ENCODE measurements around the gene MED12. TPM values are rescaled to one million over a fixed set of nuclear protein-coding genes. Genes with fewer than 3 reads are reported as not detected.

The MED12 gene
- total and polyA plus RNA-seq, 2 donors, result 17.7 to 36.6 TPM

DNA sequence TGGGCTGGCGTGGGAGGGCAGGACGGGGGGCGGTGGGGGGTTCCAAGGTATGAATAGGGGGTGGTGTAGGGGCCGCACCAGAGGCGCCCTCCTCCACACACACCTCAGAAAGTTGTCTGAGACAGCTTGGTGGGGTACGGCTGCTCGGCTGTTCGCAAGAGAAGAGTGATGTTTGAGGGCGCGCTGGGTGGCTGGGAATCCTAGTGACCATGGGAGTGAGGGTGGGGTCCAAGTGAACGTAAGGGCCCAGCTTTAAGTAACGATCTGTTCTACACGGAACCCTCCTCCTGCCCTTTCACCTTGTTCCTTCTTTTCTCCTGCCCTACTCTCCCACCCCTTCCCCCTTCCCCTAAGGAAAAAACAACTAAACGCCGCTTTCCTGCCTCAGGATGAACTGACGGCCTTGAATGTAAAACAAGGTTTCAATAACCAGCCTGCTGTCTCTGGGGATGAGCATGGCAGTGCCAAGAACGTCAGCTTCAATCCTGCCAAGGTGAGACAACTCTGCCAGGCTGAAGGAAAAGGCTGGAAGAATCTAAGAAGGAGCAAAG, 664 bp downstream of the MED12 start:
- H3K4me1 ChIP-seq (ENCODE audit: insufficient read depth), result no peaks in the 10 kb centered on the region
- peak overlapping the region; percentile 84 for H3K27ac ChIP-seq (ENCODE audit: low read depth)
- 2% methylated on average over 17 of the region's 17 CpGs for WGBS
- H3K4me3 ChIP-seq (ENCODE audit: low read depth, low read length), result peak overlapping the region; percentile 67
- no peak for DNase-seq (ENCODE audit: extremely low spot score)
- H3K36me3 ChIP-seq (ENCODE audit: insufficient read depth), result peaks cover 6% of the 10 kb centered on the region

DNA sequence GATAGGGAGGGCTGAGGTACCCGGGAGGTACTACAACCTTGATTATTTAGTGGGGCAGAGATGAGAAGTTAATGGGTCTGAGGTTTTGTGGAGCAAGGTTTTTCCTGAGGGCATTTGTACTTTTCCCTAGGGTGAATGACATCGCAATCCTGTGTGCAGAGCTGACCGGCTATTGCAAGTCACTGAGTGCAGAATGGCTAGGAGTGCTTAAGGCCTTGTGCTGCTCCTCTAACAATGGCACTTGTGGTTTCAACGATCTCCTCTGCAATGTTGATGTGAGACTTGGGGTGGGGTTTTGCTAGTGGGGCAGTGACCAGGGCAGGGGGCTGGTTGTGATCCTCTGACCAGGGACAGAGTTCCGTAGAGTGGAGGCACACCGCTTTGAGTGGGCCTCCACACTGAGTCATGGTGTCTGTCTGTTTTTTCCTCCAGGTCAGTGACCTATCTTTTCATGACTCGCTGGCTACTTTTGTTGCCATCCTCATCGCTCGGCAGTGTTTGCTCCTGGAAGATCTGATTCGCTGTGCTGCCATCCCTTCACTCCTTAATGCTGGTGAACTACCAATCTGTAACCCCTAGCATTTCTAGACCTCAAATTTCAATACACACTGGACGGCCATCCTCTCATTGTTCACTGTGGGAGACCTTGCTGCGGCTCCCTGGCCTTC, 9.9 kb downstream of the MED12 start:
- Histone ChIP-seq H3K27ac (ENCODE audit: low read depth) (no peak overlapping the region), H3K4me3 (ENCODE audit: low read depth, low read length) (no peak overlapping the region), H3K36me3 (ENCODE audit: insufficient read depth) (no peaks in the 10 kb centered on the region), H3K4me1 (ENCODE audit: insufficient read depth) (no peaks in the 10 kb centered on the region)
- 74% methylated on average over 12 of the region's 12 CpGs for WGBS
- no peak for DNase-seq (ENCODE audit: extremely low spot score)

DNA sequence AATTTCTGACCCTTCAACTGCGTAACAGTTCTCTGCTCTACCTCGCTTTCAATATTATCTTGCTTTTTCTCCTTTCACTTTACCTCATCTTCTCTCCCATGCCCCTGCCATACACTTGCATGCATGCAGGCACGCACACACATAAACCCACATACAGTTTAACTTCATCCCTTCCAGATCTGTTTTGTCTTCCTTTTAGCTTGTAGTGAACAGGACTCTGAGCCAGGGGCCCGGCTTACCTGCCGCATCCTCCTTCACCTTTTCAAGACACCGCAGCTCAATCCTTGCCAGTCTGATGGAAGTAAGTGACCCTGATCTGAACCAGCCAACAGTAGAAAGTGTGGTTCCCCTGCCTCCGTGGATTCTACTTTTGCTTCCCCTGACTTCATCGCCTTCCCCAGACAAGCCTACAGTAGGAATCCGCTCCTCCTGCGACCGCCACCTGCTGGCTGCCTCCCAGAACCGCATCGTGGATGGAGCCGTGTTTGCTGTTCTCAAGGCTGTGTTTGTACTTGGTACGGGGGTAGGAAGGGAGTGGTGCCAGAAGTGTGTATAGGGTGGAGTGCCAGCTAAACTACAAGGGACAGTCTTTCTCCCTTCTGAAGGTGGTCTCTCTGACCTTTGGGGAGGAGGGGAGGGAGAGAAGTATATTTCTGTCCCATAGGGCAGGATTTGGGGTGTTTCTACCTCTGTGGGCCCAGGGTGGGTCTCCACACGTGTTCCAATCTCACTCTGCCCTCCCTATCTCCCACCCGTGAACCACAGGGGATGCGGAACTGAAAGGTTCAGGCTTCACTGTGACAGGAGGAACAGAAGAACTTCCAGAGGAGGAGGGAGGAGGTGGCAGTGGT, 10.7 kb downstream of the MED12 start:
- peak; percentile 31 for DNase-seq (ENCODE audit: extremely low spot score)
- Histone ChIP-seq H3K36me3 (ENCODE audit: insufficient read depth) (no peaks in the 10 kb centered on the region), H3K4me3 (ENCODE audit: low read depth, low read length) (no peak overlapping the region), H3K4me1 (ENCODE audit: insufficient read depth) (no peaks in the 10 kb centered on the region), H3K27ac (ENCODE audit: low read depth) (no peak overlapping the region)
- WGBS, result 29% methylated on average over 18 of the region's 18 CpGs

DNA sequence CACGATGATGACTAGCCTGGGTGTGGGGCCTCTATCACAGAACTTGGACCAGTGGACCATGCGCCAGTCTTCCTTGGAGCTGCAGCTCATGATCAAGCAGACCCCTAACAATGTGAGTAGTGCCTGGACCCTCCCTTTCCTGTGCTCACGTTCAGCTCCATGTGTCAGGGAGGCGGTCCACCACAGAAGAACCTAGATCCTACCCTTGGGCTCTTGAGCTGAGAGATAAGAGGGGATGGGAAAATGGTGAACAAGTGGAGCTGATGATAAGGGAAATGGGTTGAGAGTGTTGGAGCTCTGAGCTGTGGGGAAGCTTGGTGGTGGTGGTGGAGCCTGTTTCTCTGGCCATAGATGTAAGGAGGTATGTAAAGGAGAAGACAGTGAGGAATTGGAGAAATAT, 13.1 kb downstream of the MED12 start:
- Histone ChIP-seq H3K27ac (ENCODE audit: low read depth) (no peak overlapping the region), H3K4me1 (ENCODE audit: insufficient read depth) (no peaks in the 10 kb centered on the region), H3K4me3 (ENCODE audit: low read depth, low read length) (no peak overlapping the region), H3K36me3 (ENCODE audit: insufficient read depth) (peaks cover 1% of the 10 kb centered on the region)
- DNase-seq (ENCODE audit: extremely low spot score), result no peak
- WGBS, result 83% methylated on average over 4 of the region's 4 CpGs

DNA sequence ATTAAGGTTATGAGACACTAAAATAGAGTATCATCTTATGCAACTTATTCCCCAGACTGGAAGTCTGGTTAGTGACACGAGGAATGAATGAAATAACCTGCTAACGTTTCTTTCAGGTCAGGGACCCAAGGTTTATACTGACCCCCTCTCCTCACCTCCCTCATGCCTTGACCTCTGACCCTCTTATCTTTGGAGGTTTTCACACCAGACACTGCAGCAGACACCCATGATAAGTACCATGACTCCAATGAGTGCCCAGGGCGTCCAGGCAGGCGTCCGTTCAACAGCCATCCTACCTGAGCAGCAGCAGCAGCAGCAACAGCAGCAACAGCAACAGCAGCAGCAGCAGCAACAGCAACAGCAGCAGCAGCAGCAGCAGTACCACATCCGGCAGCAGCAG, 22.0 kb downstream of the MED12 start:
- no peak for DNase-seq (ENCODE audit: extremely low spot score)
- H3K36me3 ChIP-seq (ENCODE audit: insufficient read depth), result peaks cover 5% of the 10 kb centered on the region
- H3K4me1 ChIP-seq (ENCODE audit: insufficient read depth), result no peaks in the 10 kb centered on the region
- WGBS, result 72% methylated on average over 6 of the region's 6 CpGs
- no peak overlapping the region for H3K27ac ChIP-seq (ENCODE audit: low read depth)
- H3K4me3 ChIP-seq (ENCODE audit: low read depth, low read length), result no peak overlapping the region

DNA sequence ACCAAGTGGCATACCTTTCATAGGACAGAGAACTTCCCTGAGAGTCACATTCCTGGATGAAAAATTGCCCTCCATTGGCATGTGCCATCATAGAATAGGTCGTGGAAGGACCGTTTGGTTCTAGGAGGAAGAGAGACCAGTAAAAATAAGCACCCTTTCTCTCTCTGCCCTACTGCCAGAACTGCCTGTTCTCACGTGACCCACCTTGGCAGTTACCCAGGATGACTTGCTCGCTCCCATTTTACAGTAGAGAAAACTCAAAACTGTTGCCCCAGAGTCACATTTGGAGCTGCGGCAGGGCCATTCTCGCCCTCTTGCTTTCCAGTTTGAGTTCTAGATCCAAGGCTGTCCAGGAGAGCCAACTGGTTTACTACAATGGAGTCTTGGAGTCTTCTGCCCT, 25.1 kb downstream of the MED12 start:
- Histone ChIP-seq H3K36me3 (ENCODE audit: insufficient read depth) (peaks cover 3% of the 10 kb centered on the region), H3K4me1 (ENCODE audit: insufficient read depth) (no peaks in the 10 kb centered on the region), H3K27ac (ENCODE audit: low read depth) (no peak overlapping the region), H3K4me3 (ENCODE audit: low read depth, low read length) (no peak overlapping the region)
- WGBS, result 33% methylated on average over 6 of the region's 6 CpGs
- no peak for DNase-seq (ENCODE audit: extremely low spot score)

DNA sequence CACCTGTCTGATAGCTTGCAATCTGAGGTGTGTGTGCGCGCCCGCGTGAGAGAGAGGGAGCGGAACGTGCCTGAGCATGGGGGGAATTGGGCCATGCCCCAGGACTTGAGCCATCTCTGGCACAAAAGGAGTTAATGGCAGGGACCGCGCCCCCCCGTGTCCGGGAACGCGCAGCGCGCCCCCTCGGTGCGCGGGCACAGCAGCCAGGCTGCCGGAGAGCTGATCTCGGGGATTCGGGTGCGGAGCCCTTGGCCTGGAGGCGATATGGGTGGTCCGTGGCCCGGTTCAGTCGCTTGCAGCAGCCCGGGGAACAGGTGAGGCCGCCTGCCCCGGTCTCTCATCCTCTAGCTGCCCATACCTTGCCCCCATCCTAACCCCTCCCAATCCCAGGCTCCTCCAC, 26.3 kb downstream of the MED12 start, which contains the start of gene NLGN3:
TSS of gene NLGN3 (plus strand) at position 191 of the 400 bp plus-strand sequence. CDS start 2,909 bp downstream, outside the sequence.
- Histone ChIP-seq H3K36me3 (ENCODE audit: insufficient read depth) (peaks cover 3% of the 10 kb centered on the region), H3K27ac (ENCODE audit: low read depth) (no peak within 1 kb of the TSS), H3K4me1 (ENCODE audit: insufficient read depth) (no peaks in the 10 kb centered on the region), H3K4me3 (ENCODE audit: low read depth, low read length) (peak within 1 kb of the TSS; percentile 9)
- no peak for DNase-seq (ENCODE audit: extremely low spot score)
- 8% methylated on average over 28 of the region's 28 CpGs for WGBS

DNA sequence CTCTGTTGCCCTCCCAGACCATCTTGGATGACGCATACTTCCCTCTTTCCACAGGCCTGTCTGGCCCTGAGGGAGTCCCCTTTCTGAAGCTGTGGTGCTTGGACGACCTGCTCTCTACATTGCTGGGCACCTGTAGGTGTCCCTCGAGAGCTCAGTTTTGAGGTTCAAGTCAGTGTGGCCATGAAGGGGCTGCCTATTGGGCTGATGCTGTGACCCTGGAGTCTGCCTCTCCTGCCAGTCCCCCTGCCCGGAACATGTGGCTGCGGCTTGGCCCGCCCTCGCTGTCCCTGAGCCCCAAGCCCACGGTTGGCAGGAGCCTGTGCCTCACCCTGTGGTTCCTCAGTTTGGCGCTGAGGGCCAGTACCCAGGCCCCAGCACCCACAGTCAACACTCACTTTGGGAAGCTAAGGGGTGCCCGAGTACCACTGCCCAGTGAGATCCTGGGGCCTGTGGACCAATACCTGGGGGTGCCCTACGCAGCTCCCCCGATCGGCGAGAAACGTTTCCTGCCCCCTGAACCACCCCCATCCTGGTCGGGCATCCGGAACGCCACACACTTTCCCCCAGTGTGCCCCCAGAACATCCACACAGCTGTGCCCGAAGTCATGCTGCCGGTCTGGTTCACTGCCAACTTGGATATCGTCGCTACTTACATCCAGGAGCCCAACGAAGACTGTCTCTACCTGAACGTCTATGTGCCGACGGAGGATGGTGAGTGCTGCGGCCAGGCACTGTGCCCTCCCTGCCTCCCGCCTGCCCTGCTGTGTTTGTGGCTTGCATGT, 29.3 kb downstream of the MED12 start:
- Histone ChIP-seq H3K4me1 (ENCODE audit: insufficient read depth) (no peaks in the 10 kb centered on the region), H3K27ac (ENCODE audit: low read depth) (no peak overlapping the region), H3K36me3 (ENCODE audit: insufficient read depth) (no peaks in the 10 kb centered on the region), H3K4me3 (ENCODE audit: low read depth, low read length) (no peak overlapping the region)
- DNase-seq (ENCODE audit: extremely low spot score), result no peak
- WGBS, result 87% methylated on average over 28 of the region's 28 CpGs

DNA sequence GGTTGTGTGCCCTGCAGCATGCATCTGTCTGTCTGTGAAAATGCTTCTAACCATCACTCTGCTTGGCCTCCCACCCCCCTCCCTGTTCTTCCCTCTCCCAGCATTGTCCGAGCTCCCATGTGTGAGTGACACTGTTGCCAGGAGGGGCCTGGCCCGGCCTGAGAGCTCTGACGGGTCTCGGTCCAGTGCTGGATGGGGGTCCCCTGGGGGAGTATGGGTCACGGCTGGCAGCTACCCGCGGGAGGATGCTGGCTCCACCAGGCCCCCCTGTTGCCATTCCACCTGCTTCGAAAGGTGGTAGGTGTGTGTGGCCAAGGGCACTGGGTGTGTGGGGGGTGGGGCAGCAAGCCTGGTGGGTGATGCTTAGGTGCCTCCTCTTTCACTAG, 29.9 kb downstream of the MED12 start:
- no peaks in the 10 kb centered on the region for H3K4me1 ChIP-seq (ENCODE audit: insufficient read depth)
- DNase-seq (ENCODE audit: extremely low spot score), result no peak
- WGBS, result 79% methylated on average over 8 of the region's 8 CpGs

DNA sequence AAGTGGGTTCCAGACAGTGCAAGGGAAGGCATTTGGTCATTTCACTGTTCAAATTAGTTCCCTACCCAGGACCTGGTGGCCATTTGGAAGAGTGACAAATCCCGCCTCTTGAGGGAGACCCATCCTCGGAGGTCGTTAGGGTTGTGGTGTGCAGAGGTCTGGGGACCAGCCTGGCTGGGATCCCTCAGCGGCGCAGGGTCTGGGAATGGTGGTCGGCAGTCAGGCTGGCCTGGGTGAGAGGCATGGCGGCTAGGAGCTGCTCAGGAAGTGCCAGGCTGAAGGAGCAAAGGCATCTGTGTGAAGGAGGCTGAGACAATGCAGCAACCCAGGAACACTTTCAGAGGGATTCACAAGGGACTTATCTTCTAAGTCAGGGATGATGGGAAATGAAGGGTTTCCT, 33.0 kb downstream of the MED12 start:
- H3K4me3 ChIP-seq (ENCODE audit: low read depth, low read length), result no peak overlapping the region
- DNase-seq (ENCODE audit: extremely low spot score), result no peak
- H3K36me3 ChIP-seq (ENCODE audit: insufficient read depth), result no peaks in the 10 kb centered on the region
- no peaks in the 10 kb centered on the region for H3K4me1 ChIP-seq (ENCODE audit: insufficient read depth)
- WGBS, result 69% methylated on average over 7 of the region's 7 CpGs
- H3K27ac ChIP-seq (ENCODE audit: low read depth), result no peak overlapping the region

More for the DNA sequence above, 29.9 kb downstream of the MED12 start:
- Histone ChIP-seq H3K27ac (ENCODE audit: low read depth) (no peak overlapping the region), H3K36me3 (ENCODE audit: insufficient read depth) (no peaks in the 10 kb centered on the region), H3K4me3 (ENCODE audit: low read depth, low read length) (no peak overlapping the region)

DNA sequence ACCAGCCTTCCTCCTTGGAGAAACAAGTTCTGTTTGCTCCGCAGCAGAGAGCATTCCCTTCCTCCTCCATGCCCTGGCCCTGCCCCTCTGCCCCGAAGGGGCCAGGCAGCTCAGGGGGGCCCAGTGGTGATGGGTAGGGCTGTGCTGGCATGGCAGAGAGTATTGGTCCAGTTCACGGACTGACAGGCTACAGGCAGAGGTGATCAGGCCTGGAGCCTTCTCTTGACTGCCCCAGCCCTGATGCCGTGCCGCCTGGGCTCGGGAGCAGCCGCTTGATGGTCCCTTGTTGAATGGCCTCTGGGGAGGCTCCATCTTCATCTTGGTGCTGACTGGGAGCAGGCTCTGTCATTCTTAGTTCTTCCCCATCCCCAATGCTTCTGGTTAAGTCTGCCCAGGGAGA, 35.8 kb downstream of the MED12 start:
- WGBS, result 95% methylated on average over 7 of the region's 7 CpGs
- no peak for DNase-seq (ENCODE audit: extremely low spot score)
- Histone ChIP-seq H3K36me3 (ENCODE audit: insufficient read depth) (no peaks in the 10 kb centered on the region), H3K4me1 (ENCODE audit: insufficient read depth) (no peaks in the 10 kb centered on the region), H3K4me3 (ENCODE audit: low read depth, low read length) (no peak overlapping the region), H3K27ac (ENCODE audit: low read depth) (no peak overlapping the region)

DNA sequence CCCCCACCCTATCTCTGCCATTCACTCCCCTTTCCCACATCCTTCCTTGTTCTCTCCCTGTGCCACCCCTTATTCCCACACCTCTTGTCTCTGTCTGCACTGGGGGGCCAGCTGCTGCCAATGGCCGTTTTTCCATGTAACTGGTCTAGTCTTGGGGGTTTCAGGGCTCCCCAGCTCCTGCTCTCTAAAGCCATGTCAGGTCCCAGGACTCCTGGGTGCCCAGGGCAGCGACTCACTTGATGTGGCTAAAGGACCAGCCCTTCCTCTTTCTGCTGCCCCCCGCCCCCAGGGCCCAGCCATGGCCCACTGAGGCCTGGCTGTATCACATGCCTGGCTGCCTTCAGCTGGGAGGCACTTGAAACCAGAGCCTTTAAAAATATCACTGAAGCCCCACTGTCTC, 36.2 kb downstream of the MED12 start:
- Histone ChIP-seq H3K4me3 (ENCODE audit: low read depth, low read length) (no peak overlapping the region), H3K4me1 (ENCODE audit: insufficient read depth) (no peaks in the 10 kb centered on the region), H3K27ac (ENCODE audit: low read depth) (no peak overlapping the region), H3K36me3 (ENCODE audit: insufficient read depth) (no peaks in the 10 kb centered on the region)
- 85% methylated on average over 3 of the region's 3 CpGs for WGBS
- no peak for DNase-seq (ENCODE audit: extremely low spot score)

DNA sequence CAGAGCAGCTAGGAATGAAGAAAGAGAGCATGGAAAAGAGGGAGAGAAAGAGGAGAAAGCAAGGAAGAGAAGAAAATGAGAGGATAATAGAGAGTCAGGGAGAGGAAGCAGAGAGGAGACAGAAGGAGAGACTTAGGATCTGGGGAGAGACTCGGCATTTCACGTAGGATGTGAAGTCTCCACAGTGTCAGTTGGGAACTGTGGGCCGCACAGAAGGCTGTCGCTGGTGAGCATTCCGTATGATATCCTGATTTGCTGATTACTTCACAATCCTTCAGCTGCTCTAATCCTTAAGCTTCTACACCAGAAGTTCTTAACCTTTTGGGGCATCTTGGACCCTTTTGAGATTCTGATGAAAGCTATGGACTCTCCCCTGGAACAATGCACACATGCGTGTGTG, 40.2 kb downstream of the MED12 start:
- H3K4me3 ChIP-seq (ENCODE audit: low read depth, low read length), result no peak overlapping the region
- no peaks in the 10 kb centered on the region for H3K4me1 ChIP-seq (ENCODE audit: insufficient read depth)
- no peaks in the 10 kb centered on the region for H3K36me3 ChIP-seq (ENCODE audit: insufficient read depth)
- H3K27ac ChIP-seq (ENCODE audit: low read depth), result no peak overlapping the region
- DNase-seq (ENCODE audit: extremely low spot score), result no peak
- WGBS, result 86% methylated on average over 6 of the region's 6 CpGs

Data from urinary bladder (tissue), 4 donors.